ENCODE measurements around the gene SMIM24. TPM values are rescaled to one million over a fixed set of nuclear protein-coding genes. Genes with fewer than 3 reads are reported as not detected.
"Not testable (repeated sequence)": the region's sequence is repeated elsewhere in the genome, so short reads cannot be mapped to it uniquely, and the experiment has no call there.

Gene SMIM24
- total RNA-seq, 4 donors from 2014 or later = not detected

DNA sequence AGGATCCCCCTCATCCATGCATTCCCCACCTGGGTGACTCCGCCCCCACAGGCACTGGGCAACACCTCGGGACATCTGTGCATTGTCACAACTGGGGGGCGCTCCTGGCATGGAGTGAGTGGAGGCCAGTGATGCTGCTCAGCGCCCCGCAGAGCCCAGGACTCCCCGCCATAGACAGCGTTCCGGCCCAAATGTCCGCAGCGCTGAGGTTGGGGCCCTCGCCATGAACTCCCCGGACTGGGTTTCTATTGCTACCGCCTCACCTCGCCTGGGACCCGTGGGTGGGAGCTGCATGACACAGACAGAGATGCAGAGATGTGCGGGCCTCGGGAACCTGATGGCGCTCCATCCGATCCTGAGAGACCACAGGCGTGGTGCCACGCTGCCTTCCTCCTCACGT, 30.4 kb upstream of the SMIM24 start:
- Histone ChIP-seq H3K27me3 (no peaks in the 10 kb centered on the region), H3K27ac (no peak overlapping the region), H3K4me1 (peaks cover 7 to 36% of the 10 kb centered on the region in 2 donors), H3K36me3 (no peaks in the 10 kb centered on the region), H3K4me3 (no peak overlapping the region), H3K9me3 (no peaks in the 10 kb centered on the region)
- no peak for DNase-seq
- intact Hi-C loops (cut with DNase I; ENCODE audit: low total_unique reads) = no loop called here
- TF ChIP-seq, protein P1, sequence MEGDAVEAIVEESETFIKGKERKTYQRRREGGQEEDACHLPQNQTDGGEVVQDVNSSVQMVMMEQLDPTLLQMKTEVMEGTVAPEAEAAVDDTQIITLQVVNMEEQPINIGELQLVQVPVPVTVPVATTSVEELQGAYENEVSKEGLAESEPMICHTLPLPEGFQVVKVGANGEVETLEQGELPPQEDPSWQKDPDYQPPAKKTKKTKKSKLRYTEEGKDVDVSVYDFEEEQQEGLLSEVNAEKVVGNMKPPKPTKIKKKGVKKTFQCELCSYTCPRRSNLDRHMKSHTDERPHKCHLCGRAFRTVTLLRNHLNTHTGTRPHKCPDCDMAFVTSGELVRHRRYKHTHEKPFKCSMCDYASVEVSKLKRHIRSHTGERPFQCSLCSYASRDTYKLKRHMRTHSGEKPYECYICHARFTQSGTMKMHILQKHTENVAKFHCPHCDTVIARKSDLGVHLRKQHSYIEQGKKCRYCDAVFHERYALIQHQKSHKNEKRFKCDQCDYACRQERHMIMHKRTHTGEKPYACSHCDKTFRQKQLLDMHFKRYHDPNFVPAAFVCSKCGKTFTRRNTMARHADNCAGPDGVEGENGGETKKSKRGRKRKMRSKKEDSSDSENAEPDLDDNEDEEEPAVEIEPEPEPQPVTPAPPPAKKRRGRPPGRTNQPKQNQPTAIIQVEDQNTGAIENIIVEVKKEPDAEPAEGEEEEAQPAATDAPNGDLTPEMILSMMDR (IDR thresholded peaks at IDR 0.05 in 4 of 5, conservative IDR thresholded peaks at IDR 0.05 in 1 of 5) = no peak
- TF ChIP-seq POLR2A (IDR thresholded peaks at IDR 0.05) = no peak
- in situ Hi-C loops (cut with MboI; ENCODE audit: low sequenced_read_pairs in 4 of 4) = no loop called here
- ATAC-seq = no peak

DNA sequence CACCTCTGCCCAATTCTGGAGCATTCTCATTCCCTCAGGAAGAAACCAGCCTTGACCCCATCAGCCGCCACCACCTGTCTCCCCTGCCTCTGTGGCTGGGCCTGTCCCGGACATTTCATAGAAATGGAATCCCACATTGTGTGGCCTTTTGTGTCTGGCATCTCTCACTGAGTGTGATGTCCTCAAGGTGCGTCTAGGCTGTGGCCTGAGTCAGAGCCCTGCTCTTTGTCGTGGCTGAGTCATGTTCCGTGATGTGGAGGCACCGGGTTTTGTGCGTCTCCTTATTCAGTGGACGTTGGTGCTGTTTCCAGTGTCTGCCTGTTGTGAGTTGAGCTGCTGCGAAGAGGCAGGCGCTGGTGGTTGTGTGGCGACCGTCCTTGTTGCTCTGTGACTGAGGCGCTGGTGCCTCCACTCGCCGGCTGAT, 29.3 kb upstream of the SMIM24 start:
- in situ Hi-C loops (cut with MboI; ENCODE audit: low sequenced_read_pairs in 4 of 4) = no loop called here
- no peaks in the 10 kb centered on the region for H3K9me3 ChIP-seq
- intact Hi-C loops (cut with DNase I; ENCODE audit: low total_unique reads) = loop anchor here (5.0 to 10.0 kb wide), 2 partner anchors 253 to 555 kb away; partner anchors contain the start of genes APBA3 and MRPL54
- DNase-seq (no peak), ATAC-seq (no peak)
- H3K27ac ChIP-seq = no peak overlapping the region
- H3K27me3 ChIP-seq = no peaks in the 10 kb centered on the region
- TF ChIP-seq POLR2A (IDR thresholded peaks at IDR 0.05) = no peak
- TF ChIP-seq, protein P1 (IDR thresholded peaks at IDR 0.05 in 4 of 5, conservative IDR thresholded peaks at IDR 0.05 in 1 of 5) = no peak
- no peaks in the 10 kb centered on the region for H3K36me3 ChIP-seq
- peaks cover 11 to 44% of the 10 kb centered on the region in 2 donors for H3K4me1 ChIP-seq
- no peak overlapping the region for H3K4me3 ChIP-seq

DNA sequence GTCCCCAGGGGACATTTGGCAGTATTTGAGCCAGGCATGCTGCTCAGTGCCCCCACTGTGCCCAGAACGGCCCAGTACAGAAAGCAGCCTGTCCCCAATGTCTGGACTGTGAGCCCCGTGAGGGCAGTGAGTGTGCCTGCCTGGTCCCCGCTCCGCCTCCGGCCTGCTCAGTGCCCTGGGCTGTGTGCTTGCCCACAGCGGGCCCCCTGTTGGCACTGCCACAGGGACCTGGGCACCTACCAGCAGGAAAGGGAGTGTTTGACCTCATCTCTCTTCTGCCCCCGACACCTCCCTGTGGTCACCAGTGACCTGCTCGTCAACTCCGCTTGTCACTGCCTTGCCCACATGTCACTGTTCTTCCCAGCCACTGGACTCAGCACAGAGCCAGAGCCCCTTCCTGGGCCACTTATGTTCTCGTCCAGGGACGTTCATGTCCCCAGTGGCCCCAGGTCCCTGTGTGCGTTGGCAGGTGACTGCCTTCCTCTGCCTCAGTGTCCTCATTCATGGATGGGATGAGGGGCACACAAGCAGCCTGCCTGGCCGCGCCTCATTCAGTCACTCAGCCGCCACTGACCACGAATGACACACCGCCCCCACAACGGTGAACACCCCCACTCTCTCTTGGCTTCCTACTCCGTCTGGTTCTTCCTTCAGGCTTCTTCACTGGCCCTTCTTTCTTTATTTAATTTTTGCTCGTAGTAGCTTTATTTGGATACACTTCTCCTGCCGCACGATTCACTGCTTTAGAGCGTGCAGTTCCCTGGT, 28.6 kb upstream of the SMIM24 start:
- peaks cover 11 to 44% of the 10 kb centered on the region in 2 donors for H3K4me1 ChIP-seq
- no peak overlapping the region for H3K4me3 ChIP-seq
- ATAC-seq = no peak
- H3K27me3 ChIP-seq = no peaks in the 10 kb centered on the region
- no peak for TF ChIP-seq POLR2A (IDR thresholded peaks at IDR 0.05)
- TF ChIP-seq, protein P1 (IDR thresholded peaks at IDR 0.05 in 4 of 5, conservative IDR thresholded peaks at IDR 0.05 in 1 of 5) = no peak
- in situ Hi-C loops (cut with MboI; ENCODE audit: low sequenced_read_pairs in 4 of 4) (no loop called here), intact Hi-C loops (cut with DNase I; ENCODE audit: low total_unique reads) (loop anchor here (5.0 to 10.0 kb wide), 2 partner anchors 253 to 554 kb away; partner anchors contain the start of genes APBA3 and MRPL54)
- no peaks in the 10 kb centered on the region for H3K9me3 ChIP-seq
- no peak overlapping the region for H3K27ac ChIP-seq
- H3K36me3 ChIP-seq = no peaks in the 10 kb centered on the region
- no peak for DNase-seq

DNA sequence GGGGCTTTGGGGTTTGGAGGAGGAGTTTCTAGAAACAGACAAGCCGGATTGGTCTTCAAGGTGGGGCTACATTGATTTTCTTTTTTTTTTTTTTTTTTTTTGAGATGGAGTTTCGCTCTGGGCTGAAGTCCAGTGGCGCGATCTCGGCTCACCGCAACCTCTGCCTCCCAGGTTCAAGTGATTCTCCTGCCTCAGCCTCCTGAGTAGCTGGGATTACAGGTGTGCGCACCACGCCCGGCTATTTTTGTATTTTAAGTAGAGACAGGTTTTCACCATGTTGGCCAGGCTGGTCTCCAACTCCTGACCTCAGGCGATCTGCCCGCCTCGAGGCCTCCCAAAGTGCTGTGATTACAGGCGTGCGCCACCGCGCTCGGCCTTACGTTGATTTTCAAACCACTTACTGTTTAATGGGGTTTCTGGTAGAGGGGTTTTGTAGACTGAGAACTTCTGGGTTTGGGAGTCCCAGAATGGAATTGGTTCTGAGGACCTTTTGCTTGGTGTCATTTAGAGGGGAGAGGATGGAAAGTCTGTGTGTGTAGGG, 27.9 kb upstream of the SMIM24 start:
- peaks cover 11 to 44% of the 10 kb centered on the region in 2 donors for H3K4me1 ChIP-seq
- H3K27ac ChIP-seq; H3K9me3 ChIP-seq; ATAC-seq; DNase-seq; H3K4me3 ChIP-seq; H3K36me3 ChIP-seq; H3K27me3 ChIP-seq; in situ Hi-C loops (cut with MboI; ENCODE audit: low sequenced_read_pairs in 4 of 4): not testable (repeated sequence)
- intact Hi-C loops (cut with DNase I; ENCODE audit: low total_unique reads) = loop anchor here (5.0 to 10.0 kb wide), 2 partner anchors 254 to 553 kb away; partner anchors contain the start of genes APBA3 and MRPL54

Data from gastrocnemius medialis (tissue), 4 donors.